Effector memory CD8-positive, alpha-beta T cell (primary cell): ENCODE data around the gene PLEKHH1.

Experiments
- ATAC-seq: fragments of 150-1000 bp; cut with Tn5 transposase; replicated peaks from 2 replicates; pipeline ENCODE4 v1.10.0; 2021; ENCODE audit warnings: mild to moderate bottlenecking, moderate library complexity
- DNase-seq, 3 experiments: peaks; one replicate each; pipeline ENCODE4 v3.0.0; 2021
- H3K27ac Mint-ChIP-seq, 2 donors: one replicate each; pipeline ENCODE4 v1.8.0; 2022; ENCODE audit warnings: mild to moderate bottlenecking in 2 of 2, mixed read lengths in 2 of 2, moderate library complexity in 2 of 2
- H3K27me3 Mint-ChIP-seq, 2 donors: one replicate each; pipeline ENCODE4 v1.8.0; 2022; ENCODE audit warnings: mixed read lengths in 2 of 2
- H3K36me3 Mint-ChIP-seq: one replicate; pipeline ENCODE4 v1.8.0; 2022; ENCODE audit warnings: mild to moderate bottlenecking, moderate library complexity, mixed read lengths; ENCODE audit not compliant: insufficient read depth
- H3K4me1 Mint-ChIP-seq, 2 donors: one replicate each; pipeline ENCODE4 v1.8.0; 2022; ENCODE audit warnings: low read depth in 2 of 2, mixed read lengths in 2 of 2
- H3K4me3 Mint-ChIP-seq, 2 donors: one replicate each; pipeline ENCODE4 v1.8.0; 2022; ENCODE audit warnings: mild to moderate bottlenecking in 2 of 2, mixed read lengths in 2 of 2, moderate library complexity in 2 of 2
- H3K9me3 Mint-ChIP-seq, 2 donors: one replicate each; pipeline ENCODE4 v1.8.0; 2022; ENCODE audit warnings: mixed read lengths in 2 of 2
- total RNA-seq, 9 experiments: gene quantifications; one replicate each; lab custom pipeline; 2026; lab: John Stamatoyannopoulos, UW

The PLEKHH1 gene
- 0 to 1.2 (median 0.55) reads per million in 9 experiments for total RNA-seq

- peaks cover 0 to 3% of the 10 kb centered on the region in 2 donors for H3K4me1 Mint-ChIP-seq
- H3K4me3 Mint-ChIP-seq, result peak within 1 kb of the TSS; percentile 71 to 74
- ATAC-seq (peak; percentile 88), DNase-seq (peak in 2 of 3 experiments; percentile 19 to 24)
- no peak within 1 kb of the TSS for H3K27ac Mint-ChIP-seq
- no peaks in the 10 kb centered on the region for H3K9me3 Mint-ChIP-seq
- H3K27me3 Mint-ChIP-seq, result peaks cover 26 to 72% of the 10 kb centered on the region in 2 donors
- H3K36me3 Mint-ChIP-seq, result no peaks in the 10 kb centered on the region
These were observed at the start of gene PLEKHH1 for GRCh38 chr14:67532998-67533753. Gene PLEKHH1, plus strand, starts transcription at chr14:67533290. Its CDS starts 8,578 bp downstream, at chr14:67541868.

- peaks cover 48 to 57% of the 10 kb centered on the region in 2 donors for H3K4me1 Mint-ChIP-seq
- no peak for ATAC-seq
- H3K27ac Mint-ChIP-seq, result peak overlapping the region; percentile 85 to 91
- no peaks in the 10 kb centered on the region for H3K27me3 Mint-ChIP-seq
- H3K9me3 Mint-ChIP-seq, result no peaks in the 10 kb centered on the region
- no peak for DNase-seq
- H3K36me3 Mint-ChIP-seq, result peaks cover 55% of the 10 kb centered on the region
- no peak overlapping the region for H3K4me3 Mint-ChIP-seq
These were observed 49.4 kb upstream of the PLEKHH1 start for GRCh38 chr14:67483579-67484285.

GRCh38 chr14:67485501-67486095 is 47.5 kb upstream of the PLEKHH1 start:
- H3K27me3 Mint-ChIP-seq, result no peaks in the 10 kb centered on the region
- no peaks in the 10 kb centered on the region for H3K9me3 Mint-ChIP-seq
- DNase-seq (no peak), ATAC-seq (no peak)
- peak overlapping the region; percentile 85 to 98 for H3K27ac Mint-ChIP-seq
- peak overlapping the region; percentile 6 to 15 for H3K4me3 Mint-ChIP-seq
- H3K36me3 Mint-ChIP-seq, result peaks cover 52% of the 10 kb centered on the region
- H3K4me1 Mint-ChIP-seq, result peaks cover 57 to 70% of the 10 kb centered on the region in 2 donors

- ATAC-seq (no peak), DNase-seq (no peak)
- Mint-ChIP-seq H3K4me3 (peak overlapping the region; percentile 13 to 96), H3K9me3 (no peaks in the 10 kb centered on the region), H3K27ac (peak overlapping the region; percentile 98 to 99), H3K27me3 (no peaks in the 10 kb centered on the region), H3K4me1 (peaks cover 55 to 60% of the 10 kb centered on the region in 2 donors), H3K36me3 (peaks cover 48% of the 10 kb centered on the region)
These were observed 46.2 kb upstream of the PLEKHH1 start for GRCh38 chr14:67486890-67487289.

GRCh38 chr14:67487332-67487731 is 45.8 kb upstream of the PLEKHH1 start:
- Mint-ChIP-seq H3K4me1 (peaks cover 58 to 59% of the 10 kb centered on the region in 2 donors), H3K9me3 (no peaks in the 10 kb centered on the region), H3K27ac (peak overlapping the region; percentile 98 to 99), H3K27me3 (no peaks in the 10 kb centered on the region), H3K4me3 (peak overlapping the region; percentile 92 to 96), H3K36me3 (peaks cover 45% of the 10 kb centered on the region)
- DNase-seq, result no peak
- ATAC-seq, result no peak

GRCh38 chr14:67487937-67488893 is 44.9 kb upstream of the PLEKHH1 start, which contains the start of gene TMEM229B:
Gene TMEM229B, minus strand, starts transcription at chr14:67488721. Its CDS starts 14,798 bp downstream, at chr14:67473923.
- DNase-seq, result peak; percentile 65 to 73 (median 65)
- peak; percentile 99 for ATAC-seq
- Mint-ChIP-seq H3K4me1 (peaks cover 55 to 58% of the 10 kb centered on the region in 2 donors), H3K4me3 (peak within 1 kb of the TSS; percentile 92 to 96), H3K27ac (peak within 1 kb of the TSS; percentile 98 to 99), H3K36me3 (peaks cover 38% of the 10 kb centered on the region), H3K9me3 (no peaks in the 10 kb centered on the region), H3K27me3 (no peaks in the 10 kb centered on the region)

GRCh38 chr14:67490196-67490595 is 42.9 kb upstream of the PLEKHH1 start:
- H3K4me1 Mint-ChIP-seq, result peaks cover 48% of the 10 kb centered on the region in 2 donors
- DNase-seq (no peak), ATAC-seq (no peak)
- no peaks in the 10 kb centered on the region for H3K27me3 Mint-ChIP-seq
- peak overlapping the region; percentile 98 to 99 for H3K27ac Mint-ChIP-seq
- no peaks in the 10 kb centered on the region for H3K9me3 Mint-ChIP-seq
- H3K4me3 Mint-ChIP-seq, result no peak overlapping the region
- peaks cover 25% of the 10 kb centered on the region for H3K36me3 Mint-ChIP-seq

- no peak for DNase-seq
- no peak for ATAC-seq
- H3K27me3 Mint-ChIP-seq, result no peaks in the 10 kb centered on the region
- H3K4me1 Mint-ChIP-seq, result peaks cover 37 to 43% of the 10 kb centered on the region in 2 donors
- H3K27ac Mint-ChIP-seq, result peak overlapping the region; percentile 98 to 99
- no peak overlapping the region for H3K4me3 Mint-ChIP-seq
- H3K9me3 Mint-ChIP-seq, result no peaks in the 10 kb centered on the region
- peaks cover 20% of the 10 kb centered on the region for H3K36me3 Mint-ChIP-seq
These were observed 41.8 kb upstream of the PLEKHH1 start for GRCh38 chr14:67491285-67491684.

- Mint-ChIP-seq H3K4me1 (peaks cover 32 to 38% of the 10 kb centered on the region in 2 donors), H3K36me3 (peaks cover 15% of the 10 kb centered on the region), H3K9me3 (no peaks in the 10 kb centered on the region), H3K27me3 (no peaks in the 10 kb centered on the region), H3K27ac (peak overlapping the region; percentile 98 to 99), H3K4me3 (no peak overlapping the region)
- ATAC-seq (no peak), DNase-seq (no peak)
These were observed 41.2 kb upstream of the PLEKHH1 start for GRCh38 chr14:67491741-67492507.

GRCh38 chr14:67492538-67492937 is 40.6 kb upstream of the PLEKHH1 start:
- Mint-ChIP-seq H3K27ac (peak overlapping the region; percentile 98 to 99), H3K4me1 (peaks cover 27 to 33% of the 10 kb centered on the region in 2 donors), H3K4me3 (no peak overlapping the region), H3K9me3 (no peaks in the 10 kb centered on the region), H3K36me3 (peaks cover 15% of the 10 kb centered on the region), H3K27me3 (no peaks in the 10 kb centered on the region)
- ATAC-seq, result no peak
- DNase-seq, result no peak

- Mint-ChIP-seq H3K36me3 (peaks cover 10% of the 10 kb centered on the region), H3K9me3 (no peaks in the 10 kb centered on the region), H3K27ac (peak overlapping the region in 1 of 2 donors; percentile 98), H3K4me1 (peaks cover 22 to 27% of the 10 kb centered on the region in 2 donors), H3K4me3 (no peak overlapping the region), H3K27me3 (no peaks in the 10 kb centered on the region)
- ATAC-seq (no peak), DNase-seq (no peak)
These were observed 39.9 kb upstream of the PLEKHH1 start for GRCh38 chr14:67493092-67493717.
